Activated CD4-positive, alpha-beta T cell treated with anti-CD3 and anti-CD28 coated beads for 48 hours (primary cell): ENCODE data around the gene ZCRB1.

Experiments used
- DNase-seq: peaks from one replicate; pipeline ENCODE4 v3.0.0-alpha.2; 2020

Gene ZCRB1

DNA sequence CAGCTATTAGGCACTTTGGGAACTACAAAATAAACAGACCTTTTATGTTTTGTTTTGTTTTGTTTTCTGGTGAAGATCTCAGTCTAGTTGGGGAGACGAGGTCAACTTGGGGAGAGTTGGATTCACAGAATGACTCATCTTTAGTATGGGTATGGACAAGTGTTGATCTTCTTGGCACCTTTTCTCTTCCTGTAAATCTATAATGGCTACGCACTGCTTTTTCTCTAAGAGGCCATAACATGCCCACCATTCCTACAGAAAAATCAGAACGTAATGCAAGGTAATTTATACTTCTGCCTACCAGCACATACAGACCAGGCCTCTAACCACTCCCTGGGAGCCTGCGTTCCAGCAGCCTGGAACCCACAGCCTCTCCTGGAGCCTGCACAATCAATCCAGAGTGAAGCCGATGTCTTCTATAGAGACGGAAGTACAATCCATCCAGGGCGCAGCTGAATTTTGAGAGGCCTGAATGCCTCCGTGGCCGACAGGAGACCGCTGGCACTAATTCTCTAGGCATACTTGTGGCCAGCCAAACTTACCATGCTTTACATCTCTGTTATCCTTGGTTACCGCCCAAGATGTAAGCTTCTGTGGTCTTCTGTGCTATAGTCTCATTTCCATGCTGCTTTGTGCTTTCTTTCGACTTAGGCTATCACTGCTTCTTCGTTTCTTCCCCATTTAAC lies 790 bp upstream of the ZCRB1 start:
- peak; percentile 17 for DNase-seq

DNA sequence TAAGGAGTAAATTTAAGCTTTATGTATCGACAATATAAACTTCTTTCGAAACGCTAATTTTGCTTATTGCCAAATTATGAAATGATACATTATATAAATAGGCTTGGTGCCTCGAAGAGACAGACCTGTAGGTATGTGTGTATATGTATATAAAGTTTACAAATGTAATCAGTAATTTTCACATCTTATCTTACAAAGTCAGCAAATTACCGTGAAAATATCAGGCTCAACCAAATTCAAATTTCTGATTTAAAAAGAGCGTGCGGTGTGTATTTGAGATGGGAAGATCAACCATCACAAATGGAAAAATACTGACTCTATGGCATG lies 605 bp downstream of the ZCRB1 start:
- no peak for DNase-seq

DNA sequence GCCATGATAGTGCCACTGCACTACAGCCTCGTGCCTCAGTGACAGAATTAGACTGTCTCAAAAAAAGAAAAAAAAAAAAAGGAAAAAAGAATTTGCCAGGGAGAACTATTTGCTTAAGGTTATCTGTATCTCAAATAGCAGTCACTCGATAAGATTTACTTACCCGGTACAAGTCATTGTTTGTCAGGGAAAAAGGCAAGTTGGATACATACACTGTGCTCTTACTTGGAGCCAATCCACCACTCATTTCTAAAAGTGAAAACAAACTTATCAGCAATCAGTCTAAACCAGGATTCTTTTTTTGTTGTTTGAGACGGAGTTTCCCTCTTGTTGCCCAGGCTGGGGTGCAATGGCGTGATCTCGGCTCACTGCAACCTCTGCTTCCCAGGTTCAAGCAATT lies 2.0 kb downstream of the ZCRB1 start:
- DNase-seq, result no peak

GRCh38 chr12:42322567-42322966 lies 3.3 kb downstream of the ZCRB1 start:
- no peak for DNase-seq

DNA sequence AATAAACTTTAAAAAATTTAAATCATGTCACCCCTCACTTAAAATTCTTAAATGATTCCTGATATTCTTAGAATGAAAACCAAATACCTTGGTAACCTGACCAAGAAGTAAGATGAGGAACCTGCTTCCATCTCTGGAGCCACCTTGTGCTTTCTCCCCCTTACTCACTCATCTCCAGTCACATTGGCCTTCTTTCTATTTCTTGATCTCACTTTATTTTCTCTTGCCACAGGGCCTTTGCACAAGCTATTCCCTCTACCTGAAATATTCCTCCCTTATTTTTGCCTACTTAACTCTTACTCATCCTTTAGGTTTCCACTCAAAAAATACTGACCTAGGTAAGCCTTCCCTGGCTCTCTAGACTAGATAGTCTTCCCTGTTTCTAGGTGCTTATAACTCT lies 5.1 kb downstream of the ZCRB1 start:
- no peak for DNase-seq

DNA sequence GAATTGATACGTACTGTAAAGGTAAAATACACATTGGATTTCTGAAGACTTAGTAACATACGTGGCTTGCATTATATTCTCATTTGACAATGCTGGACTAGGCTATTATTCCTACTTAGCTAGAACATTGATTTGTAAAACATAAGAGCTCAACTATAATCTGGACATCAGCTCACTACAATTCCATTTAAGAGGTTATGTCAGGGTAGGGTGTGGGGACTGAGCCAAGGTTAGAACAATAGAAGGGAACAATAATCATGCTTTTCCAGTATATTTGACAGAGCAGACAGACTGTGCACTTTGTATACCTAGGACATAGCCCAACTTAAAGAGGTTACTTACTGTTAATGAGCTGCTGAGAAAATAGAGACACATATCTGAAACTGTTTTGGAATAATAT lies 10.8 kb downstream of the ZCRB1 start:
- DNase-seq, result no peak

- no peak for DNase-seq
These were observed 15.9 kb downstream of the ZCRB1 start for GRCh38 chr12:42309996-42310395.

DNA sequence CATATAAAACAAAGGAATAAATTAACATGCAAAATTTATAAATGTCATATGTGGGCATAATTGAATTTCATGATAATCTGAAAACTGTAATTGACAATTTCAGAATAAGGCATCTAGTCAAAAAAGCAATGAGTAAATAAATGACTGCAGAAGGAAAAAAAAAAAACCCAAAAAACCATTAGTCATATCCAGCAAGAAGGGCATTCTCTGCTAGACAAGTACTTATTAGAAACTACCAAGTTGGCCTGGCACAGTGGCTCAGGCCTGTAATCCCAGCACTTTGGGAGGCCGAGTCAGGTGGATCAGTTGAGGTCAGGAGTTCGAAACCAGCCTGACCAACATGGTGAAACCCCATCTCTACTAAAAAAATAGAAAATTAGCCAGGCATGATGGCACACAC lies 17.5 kb downstream of the ZCRB1 start:
- DNase-seq, result no peak

DNA sequence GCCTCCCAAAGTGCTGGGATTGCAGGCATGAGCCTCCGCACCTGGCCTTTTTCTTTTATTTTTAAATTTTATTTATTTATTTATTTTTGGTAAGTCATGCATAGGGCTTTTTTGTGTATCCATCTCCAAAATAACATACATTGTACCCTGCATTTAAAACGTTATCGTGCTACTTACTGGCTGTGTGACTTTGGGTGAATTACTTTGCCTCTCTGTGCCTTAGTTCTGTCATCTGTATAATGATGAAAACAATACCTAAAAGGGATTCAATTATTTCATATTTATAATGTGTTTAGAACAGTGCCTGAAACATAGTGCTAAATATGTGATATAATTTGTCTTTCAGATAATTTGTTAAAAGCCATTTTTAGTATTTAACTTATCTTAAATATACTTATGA lies 19.6 kb downstream of the ZCRB1 start:
- no peak for DNase-seq

DNA sequence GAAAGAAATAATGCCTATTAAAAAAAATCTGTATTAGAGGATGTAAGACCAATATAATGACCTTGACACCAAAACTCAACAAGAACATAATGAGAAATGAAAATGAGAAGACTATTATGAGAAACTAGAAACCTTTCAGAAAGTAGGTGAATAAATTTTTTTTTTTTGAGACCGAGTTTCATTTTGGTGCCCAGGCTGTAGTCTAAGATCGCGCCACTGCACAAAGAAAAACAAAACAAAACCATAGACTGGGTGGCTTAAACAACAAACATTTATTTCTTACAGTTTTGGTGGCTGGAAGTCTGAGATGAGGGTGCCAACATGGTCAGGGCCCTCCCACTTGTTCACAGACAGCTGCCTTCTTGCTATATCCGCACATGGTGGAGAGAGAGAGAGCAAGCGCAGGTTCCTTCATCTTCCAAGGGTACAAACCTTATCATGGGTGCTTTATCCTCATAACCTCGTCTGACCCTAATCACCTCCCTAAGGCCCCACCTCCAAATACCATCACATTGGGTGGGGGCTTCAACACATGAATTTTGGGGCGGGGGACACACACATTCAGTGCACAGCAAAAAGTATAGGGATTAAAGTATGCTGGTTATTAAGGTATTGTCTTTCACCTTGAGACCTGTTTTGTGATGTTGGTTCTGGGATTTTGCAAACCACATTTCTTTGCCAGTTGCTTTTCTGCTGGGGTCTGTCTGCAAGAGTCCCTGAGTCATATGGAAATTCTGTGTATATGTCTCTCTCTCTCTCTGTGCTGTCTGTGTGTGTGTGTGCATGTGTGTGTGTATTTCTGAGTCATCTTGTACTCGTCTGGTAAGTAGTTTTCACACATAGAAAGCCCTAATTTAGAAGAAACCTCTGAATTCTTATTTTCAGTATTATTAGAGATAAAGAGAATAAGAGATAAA lies 26.2 kb downstream of the ZCRB1 start:
- peak; percentile 79 for DNase-seq

DNA sequence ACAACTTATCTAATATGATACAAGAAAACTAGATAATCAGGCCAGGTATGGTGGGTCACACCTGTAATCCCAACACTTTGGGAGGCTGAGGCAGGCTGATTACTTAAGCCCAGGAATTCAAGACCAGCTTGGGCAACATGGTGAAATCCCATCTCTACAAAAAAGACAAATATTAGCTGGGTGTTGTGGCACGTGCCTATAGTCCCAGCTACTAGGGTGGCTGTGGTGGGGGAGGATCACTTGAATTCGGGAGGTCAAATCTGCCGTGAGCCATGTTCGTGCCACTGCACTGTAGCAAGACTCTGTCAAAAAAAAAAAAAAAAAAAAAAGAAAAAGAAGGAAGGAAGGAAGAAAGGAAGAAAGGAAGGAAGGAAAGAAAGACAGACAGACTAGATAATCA lies 27.0 kb downstream of the ZCRB1 start:
- DNase-seq, result no peak

GRCh38 chr12:42296503-42297109 lies 29.3 kb downstream of the ZCRB1 start:
- peak; percentile 9 for DNase-seq

- DNase-seq, result no peak
These were observed 34.2 kb downstream of the ZCRB1 start for GRCh38 chr12:42291680-42292079.

- DNase-seq, result no peak
These were observed 37.4 kb downstream of the ZCRB1 start for GRCh38 chr12:42288544-42288943.

DNA sequence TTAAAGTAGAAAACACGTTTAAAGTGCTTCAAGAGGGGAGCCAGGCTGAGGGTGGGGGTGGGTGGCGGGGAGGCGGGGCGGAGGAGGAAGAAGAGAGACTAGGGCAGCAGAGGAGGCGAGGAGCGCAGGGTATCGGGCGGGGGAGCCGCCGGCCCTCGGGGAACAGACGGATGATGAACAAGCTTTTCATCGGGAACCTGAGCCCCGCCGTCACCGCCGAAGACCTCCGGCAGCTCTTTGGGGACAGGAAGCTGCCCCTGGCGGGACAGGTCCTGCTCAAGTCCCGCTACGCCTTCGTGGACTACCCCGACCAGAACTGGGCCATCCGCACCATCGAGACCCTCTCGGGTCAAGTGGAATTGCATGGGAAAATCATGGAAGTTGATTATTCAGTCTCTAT lies 39.2 kb downstream of the ZCRB1 start:
- no peak for DNase-seq

DNA sequence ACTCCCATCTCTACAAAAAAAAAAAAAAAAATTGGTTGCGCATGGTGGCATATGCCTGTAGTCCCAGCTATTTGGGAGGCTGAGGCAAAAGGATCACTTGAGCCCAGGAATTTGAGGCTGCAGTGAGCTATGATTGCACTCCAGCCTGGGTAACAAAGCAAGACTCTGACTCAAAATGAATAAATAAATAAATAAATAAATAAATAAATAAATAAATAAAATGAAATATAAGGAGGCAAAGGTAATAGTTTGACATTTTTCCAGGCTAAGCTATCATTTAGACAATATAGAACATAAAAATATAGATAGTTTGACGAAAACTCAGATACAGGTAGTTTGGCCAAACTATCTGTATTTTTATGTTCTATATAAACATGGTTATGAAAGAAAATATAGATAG lies 40.5 kb downstream of the ZCRB1 start:
- DNase-seq, result no peak

- DNase-seq, result no peak
These were observed 41.0 kb downstream of the ZCRB1 start for GRCh38 chr12:42284876-42285275.

GRCh38 chr12:42284157-42284556 lies 41.7 kb downstream of the ZCRB1 start:
- no peak for DNase-seq

DNA sequence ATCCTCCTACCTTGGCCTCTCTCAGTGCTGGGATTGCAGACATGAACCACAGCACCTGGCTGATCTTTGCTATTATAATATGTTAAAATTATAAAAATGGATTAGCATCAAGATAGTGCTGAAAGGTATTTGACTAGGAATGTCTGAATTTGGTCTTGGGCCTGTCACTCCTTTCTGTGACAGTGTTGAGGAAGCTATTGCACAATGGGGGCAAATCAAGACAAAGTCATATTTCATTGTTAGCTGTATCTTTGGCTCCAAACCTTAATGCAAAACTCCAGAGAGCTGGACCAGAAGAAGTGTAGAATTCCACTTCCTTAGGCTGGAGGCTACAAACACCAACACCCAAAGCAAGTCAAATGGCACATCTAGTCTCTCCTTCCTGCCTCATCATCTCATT lies 42.2 kb downstream of the ZCRB1 start:
- DNase-seq, result no peak

DNA sequence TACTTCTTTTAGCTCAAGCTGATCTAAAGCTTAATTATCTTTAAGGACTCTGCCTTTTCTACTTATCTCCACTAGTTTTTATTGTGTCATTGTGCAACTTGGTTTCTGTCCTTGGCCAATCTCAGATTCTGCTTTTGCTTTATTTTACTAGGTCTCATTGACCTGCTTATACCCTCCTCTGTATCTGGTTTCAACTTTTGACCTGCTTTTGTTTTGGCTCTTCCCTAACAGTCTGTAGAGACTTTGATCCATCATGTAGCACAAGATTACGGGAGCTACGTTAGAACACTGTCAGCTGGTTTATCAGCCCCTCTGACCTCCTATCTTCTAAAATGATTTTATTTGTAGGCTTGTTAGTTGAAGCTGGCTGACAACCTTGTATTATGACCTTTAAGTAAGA lies 43.6 kb downstream of the ZCRB1 start:
- DNase-seq, result no peak

DNA sequence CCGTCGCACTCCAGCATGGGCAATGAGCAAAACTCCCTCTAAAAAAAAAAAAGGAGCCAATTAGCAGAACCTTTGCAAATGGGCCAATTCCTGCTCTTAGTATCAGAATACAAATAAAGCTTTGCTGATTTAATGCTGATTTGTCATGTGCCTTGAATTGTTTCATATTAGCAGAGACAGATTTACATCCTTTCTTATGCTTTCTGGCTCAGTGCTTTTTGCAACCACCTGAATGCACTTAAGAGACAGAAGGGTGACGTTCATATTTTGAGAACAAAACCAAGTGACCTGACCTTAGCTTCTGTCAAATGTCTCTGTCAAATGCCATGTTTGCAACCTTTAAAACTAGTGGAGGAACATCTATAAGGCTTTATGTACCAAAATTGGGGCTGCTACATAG lies 44.0 kb downstream of the ZCRB1 start:
- DNase-seq, result no peak

- no peak for DNase-seq
These were observed 44.6 kb downstream of the ZCRB1 start for GRCh38 chr12:42281278-42281677.

DNA sequence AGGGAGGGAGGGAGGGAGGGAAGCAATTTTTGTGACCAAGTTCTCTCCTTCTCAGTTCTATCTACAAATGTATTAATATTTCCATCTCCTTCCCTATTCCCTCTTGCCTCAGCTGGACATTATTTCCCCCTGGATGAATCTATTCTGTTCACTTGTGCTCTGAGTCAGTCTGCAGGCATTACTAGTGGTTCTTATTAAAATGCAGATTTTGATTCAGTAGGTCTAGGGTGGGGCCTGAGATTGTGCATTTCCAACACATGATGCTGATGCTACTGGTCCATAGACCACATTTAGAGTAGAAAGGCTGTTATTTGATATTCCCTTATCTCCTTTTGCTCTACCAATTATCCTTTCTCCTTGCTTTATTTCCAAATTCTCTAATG lies 47.8 kb downstream of the ZCRB1 start:
- no peak for DNase-seq

GRCh38 chr12:42277396-42278127 lies 48.3 kb downstream of the ZCRB1 start:
- no peak for DNase-seq
